C4-2B (cell line): Measurements from ENCODE around the gene ERVK3-1.

Experiments used
- H3K27ac ChIP-seq: fragments of 450-650 bp; 2 replicates; pipeline ENCODE4 v1.5.1; 2017
- CTCF ChIP-seq: fragments of 450-650 bp; conservative IDR thresholded peaks from 2 replicates; pipeline ENCODE4 v1.5.1; 2017; ENCODE audit warnings: mild to moderate bottlenecking
- ZFX ChIP-seq: fragments of 450-650 bp; IDR thresholded peaks from 2 replicates; pipeline ENCODE4 v1.6.1; 2017

The ERVK3-1 gene

GRCh38 chr19:58279925-58280316 is 25.3 kb upstream of the ERVK3-1 start:
- no peak for TF ChIP-seq CTCF
- no peak for TF ChIP-seq ZFX
- H3K27ac ChIP-seq = no peak overlapping the region

- no peak overlapping the region for H3K27ac ChIP-seq
- TF ChIP-seq CTCF (no peak), ZFX (no peak)
Measured at GRCh38 chr19:58284199-58284598, 21.0 kb upstream of the ERVK3-1 start.

GRCh38 chr19:58291943-58292342 is 13.2 kb upstream of the ERVK3-1 start:
- TF ChIP-seq CTCF = no peak
- TF ChIP-seq ZFX = no peak
- H3K27ac ChIP-seq = no peak overlapping the region

GRCh38 chr19:58294743-58295374 is 10.3 kb upstream of the ERVK3-1 start:
- TF ChIP-seq ZFX = no peak
- TF ChIP-seq CTCF = no peak
- no peak overlapping the region for H3K27ac ChIP-seq

GRCh38 chr19:58296104-58296503 is 9.1 kb upstream of the ERVK3-1 start:
- no peak overlapping the region for H3K27ac ChIP-seq
- no peak for TF ChIP-seq CTCF
- TF ChIP-seq ZFX = no peak

GRCh38 chr19:58300620-58301019 is 4.6 kb upstream of the ERVK3-1 start:
- no peak overlapping the region for H3K27ac ChIP-seq
- TF ChIP-seq CTCF (no peak), ZFX (no peak)

GRCh38 chr19:58304255-58304654 is 922 bp upstream of the ERVK3-1 start:
- TF ChIP-seq CTCF (no peak), ZFX (no peak)
- no peak overlapping the region for H3K27ac ChIP-seq
